ENCODE results near the gene PRDM5.
A peak's percentile ranks its signal among the peaks of the same experiment; 100 is the strongest.

Gene PRDM5

DNA sequence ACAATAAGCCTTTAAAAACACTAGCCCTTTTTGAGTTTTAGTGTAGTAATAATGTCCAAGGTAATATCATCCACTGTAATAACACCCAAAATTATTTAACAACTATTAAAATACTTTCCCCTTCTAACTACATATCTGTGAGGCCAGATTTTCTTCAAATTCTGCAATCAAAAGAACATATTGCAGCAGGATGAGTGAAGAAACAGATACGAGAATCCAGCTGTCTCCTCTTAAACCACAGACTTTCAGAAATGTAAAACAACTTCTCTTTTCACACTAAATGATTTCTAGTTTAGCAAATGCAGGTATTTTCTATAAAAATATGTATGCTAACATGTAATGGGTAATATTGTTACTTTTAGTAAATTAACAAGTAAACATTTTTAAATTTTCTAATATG lies 148.9 kb downstream of the PRDM5 start:
- ChIA-PET POLR2A (no interaction called here), CTCF (no interaction called here)
- no peak for DNase-seq (ENCODE audit: extremely low spot score)
- TF ChIP-seq FOXM1 (IDR thresholded peaks at IDR 0.05; ENCODE audit: borderline replicate concordance) (no peak), L3MBTL2 (conservative IDR thresholded peaks at IDR 0.05) (no peak), ARNT (IDR thresholded peaks at IDR 0.05) (no peak), FOXA1 (IDR thresholded peaks at IDR 0.05) (no peak), ELF4 (IDR thresholded peaks at IDR 0.05) (no peak), BHLHE40 (IDR thresholded peaks at IDR 0.05; ENCODE audit: borderline replicate concordance) (no peak), TARDBP (IDR thresholded peaks at IDR 0.05) (no peak), ZNF384 (IDR thresholded peaks at IDR 0.05) (no peak), SUZ12 (IDR thresholded peaks at IDR 0.05) (no peak)
- TF ChIP-seq, protein P1, sequence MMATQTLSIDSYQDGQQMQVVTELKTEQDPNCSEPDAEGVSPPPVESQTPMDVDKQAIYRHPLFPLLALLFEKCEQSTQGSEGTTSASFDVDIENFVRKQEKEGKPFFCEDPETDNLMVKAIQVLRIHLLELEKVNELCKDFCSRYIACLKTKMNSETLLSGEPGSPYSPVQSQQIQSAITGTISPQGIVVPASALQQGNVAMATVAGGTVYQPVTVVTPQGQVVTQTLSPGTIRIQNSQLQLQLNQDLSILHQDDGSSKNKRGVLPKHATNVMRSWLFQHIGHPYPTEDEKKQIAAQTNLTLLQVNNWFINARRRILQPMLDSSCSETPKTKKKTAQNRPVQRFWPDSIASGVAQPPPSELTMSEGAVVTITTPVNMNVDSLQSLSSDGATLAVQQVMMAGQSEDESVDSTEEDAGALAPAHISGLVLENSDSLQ (IDR thresholded peaks at IDR 0.05), result no peak

DNA sequence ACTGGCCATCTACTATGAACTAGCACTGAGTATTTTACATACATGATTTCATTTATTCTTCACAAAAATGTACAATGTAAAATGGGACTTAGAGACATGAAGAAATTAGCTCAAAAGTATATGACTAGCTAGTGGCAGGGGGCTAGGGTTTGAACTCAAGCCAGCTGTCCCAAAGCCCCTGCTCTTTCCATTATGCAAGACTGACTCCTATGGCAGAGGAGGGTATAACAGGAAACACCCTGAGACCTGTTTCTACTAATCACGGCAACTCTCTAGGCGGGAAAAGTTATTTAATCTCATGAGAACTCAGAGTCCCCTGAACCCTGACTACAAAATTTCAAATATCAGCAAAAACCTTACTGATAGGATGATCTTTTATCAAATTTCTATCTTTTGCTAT lies 150.6 kb downstream of the PRDM5 start:
- ChIA-PET CTCF (no interaction called here), POLR2A (no interaction called here)
- TF ChIP-seq BHLHE40 (IDR thresholded peaks at IDR 0.05; ENCODE audit: borderline replicate concordance), result no peak
- TF ChIP-seq FOXA1 (IDR thresholded peaks at IDR 0.05), result no peak
- no peak for TF ChIP-seq SUZ12 (IDR thresholded peaks at IDR 0.05)
- no peak for TF ChIP-seq LEF1 (IDR thresholded peaks at IDR 0.05; ENCODE audit: borderline replicate concordance)
- TF ChIP-seq, protein P1 (IDR thresholded peaks at IDR 0.05), result no peak
- TF ChIP-seq FOXM1 (IDR thresholded peaks at IDR 0.05; ENCODE audit: borderline replicate concordance), result no peak
- TF ChIP-seq SP1 (IDR thresholded peaks at IDR 0.05), result no peak
- TF ChIP-seq ZNF384 (IDR thresholded peaks at IDR 0.05), result no peak
- TF ChIP-seq FOXK2 (IDR thresholded peaks at IDR 0.05), result no peak
- TF ChIP-seq HDGF (IDR thresholded peaks at IDR 0.05; ENCODE audit: borderline replicate concordance), result no peak
- TF ChIP-seq CTBP1 (IDR thresholded peaks at IDR 0.05; ENCODE audit: borderline replicate concordance), result no peak
- TF ChIP-seq NFRKB (IDR thresholded peaks at IDR 0.05), result no peak
- no peak for TF ChIP-seq ARNT (IDR thresholded peaks at IDR 0.05)
- no peak for TF ChIP-seq L3MBTL2 (conservative IDR thresholded peaks at IDR 0.05)
- TF ChIP-seq TARDBP (IDR thresholded peaks at IDR 0.05), result no peak
- no peak for TF ChIP-seq ELF4 (IDR thresholded peaks at IDR 0.05)
- DNase-seq (ENCODE audit: extremely low spot score), result no peak

DNA sequence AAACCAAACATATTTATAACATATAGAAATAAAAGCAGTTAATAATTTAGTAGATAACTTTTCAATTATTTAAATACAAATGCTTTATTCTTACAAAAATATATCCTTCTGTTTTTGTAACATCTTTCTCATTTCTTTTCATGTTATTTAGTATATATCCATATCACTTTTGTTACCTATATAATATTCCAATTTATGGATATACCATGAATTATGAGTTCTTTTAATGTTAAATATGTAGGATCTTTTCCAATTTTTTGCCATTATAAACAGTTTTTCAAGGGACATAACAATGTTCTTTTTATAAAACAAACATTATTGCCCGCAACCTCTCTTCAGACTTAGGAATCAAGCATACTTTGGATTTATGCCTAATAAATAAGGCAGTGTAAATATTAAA lies 151.6 kb downstream of the PRDM5 start:
- TF ChIP-seq ELF4 (IDR thresholded peaks at IDR 0.05), result no peak
- no peak for TF ChIP-seq BHLHE40 (IDR thresholded peaks at IDR 0.05; ENCODE audit: borderline replicate concordance)
- TF ChIP-seq LEF1 (IDR thresholded peaks at IDR 0.05; ENCODE audit: borderline replicate concordance), result no peak
- no peak for TF ChIP-seq FOXA1 (IDR thresholded peaks at IDR 0.05)
- TF ChIP-seq, protein P1 (IDR thresholded peaks at IDR 0.05), result no peak
- TF ChIP-seq L3MBTL2 (conservative IDR thresholded peaks at IDR 0.05), result no peak
- TF ChIP-seq CTBP1 (IDR thresholded peaks at IDR 0.05; ENCODE audit: borderline replicate concordance), result no peak
- TF ChIP-seq SUZ12 (IDR thresholded peaks at IDR 0.05), result no peak
- no peak for TF ChIP-seq TARDBP (IDR thresholded peaks at IDR 0.05)
- TF ChIP-seq NFRKB (IDR thresholded peaks at IDR 0.05), result no peak
- no peak for TF ChIP-seq HDGF (IDR thresholded peaks at IDR 0.05; ENCODE audit: borderline replicate concordance)
- no peak for TF ChIP-seq FOXM1 (IDR thresholded peaks at IDR 0.05; ENCODE audit: borderline replicate concordance)
- POLR2A ChIA-PET, result no interaction called here
- CTCF ChIA-PET, result no interaction called here
- no peak for DNase-seq (ENCODE audit: extremely low spot score)

DNA sequence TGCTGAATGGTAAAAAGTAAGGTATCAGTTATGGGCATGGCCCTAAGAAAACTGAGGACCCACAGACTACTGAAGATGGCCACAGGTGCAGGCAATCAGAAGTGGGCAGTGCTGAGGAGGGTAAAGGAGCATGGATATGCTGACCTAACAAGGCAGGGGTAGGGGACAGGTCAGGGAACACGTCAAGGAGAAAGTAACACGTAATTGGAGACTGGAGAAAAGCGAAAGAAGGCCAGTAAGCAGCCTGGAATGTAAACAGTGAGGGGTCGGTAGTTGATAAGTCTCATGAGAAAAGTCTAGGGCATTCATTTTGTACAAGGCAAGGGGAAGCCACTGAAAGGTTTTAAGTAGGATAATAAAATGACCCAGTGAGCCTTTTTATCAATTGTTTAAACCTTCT lies 153.3 kb downstream of the PRDM5 start:
- no peak for DNase-seq (ENCODE audit: extremely low spot score)
- TF ChIP-seq FOXK2 (IDR thresholded peaks at IDR 0.05) (no peak), BHLHE40 (IDR thresholded peaks at IDR 0.05; ENCODE audit: borderline replicate concordance) (no peak), NFRKB (IDR thresholded peaks at IDR 0.05) (no peak), LEF1 (IDR thresholded peaks at IDR 0.05; ENCODE audit: borderline replicate concordance) (no peak), FOXM1 (IDR thresholded peaks at IDR 0.05; ENCODE audit: borderline replicate concordance) (no peak), ZNF384 (IDR thresholded peaks at IDR 0.05) (no peak), TARDBP (IDR thresholded peaks at IDR 0.05) (no peak), CTBP1 (IDR thresholded peaks at IDR 0.05; ENCODE audit: borderline replicate concordance) (no peak), ELF4 (IDR thresholded peaks at IDR 0.05) (no peak), FOXA1 (IDR thresholded peaks at IDR 0.05) (no peak), SP1 (IDR thresholded peaks at IDR 0.05) (no peak), L3MBTL2 (conservative IDR thresholded peaks at IDR 0.05) (no peak), ARNT (IDR thresholded peaks at IDR 0.05) (no peak), SUZ12 (IDR thresholded peaks at IDR 0.05) (no peak), HDGF (IDR thresholded peaks at IDR 0.05; ENCODE audit: borderline replicate concordance) (no peak)
- TF ChIP-seq, protein P1 (IDR thresholded peaks at IDR 0.05), result no peak
- ChIA-PET POLR2A (no interaction called here), CTCF (no interaction called here)

DNA sequence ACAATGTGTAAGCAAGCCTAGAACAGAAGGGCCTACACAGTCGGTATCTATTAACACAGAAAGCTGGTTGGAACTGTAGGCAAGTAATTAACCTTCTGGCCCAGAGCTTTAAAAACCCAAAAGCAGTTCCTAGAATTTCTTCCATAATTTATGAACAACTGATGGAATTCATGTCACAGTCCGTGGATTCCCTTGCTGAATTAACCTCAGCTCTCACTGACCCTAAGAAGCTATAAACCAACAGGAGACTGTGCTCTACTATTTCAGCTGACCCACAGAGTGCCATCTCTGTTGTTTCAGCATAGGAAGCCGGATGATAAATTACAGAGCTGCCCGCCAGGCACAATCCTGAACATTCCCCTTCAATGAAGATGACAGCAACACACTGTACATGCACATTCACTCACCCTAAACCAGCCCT lies 157.3 kb downstream of the PRDM5 start:
- TF ChIP-seq CTBP1 (IDR thresholded peaks at IDR 0.05; ENCODE audit: borderline replicate concordance) (0 out of 2 replicates have a peak, but pooled peaks have one; percentile 45), HDGF (IDR thresholded peaks at IDR 0.05; ENCODE audit: borderline replicate concordance) (no peak), TARDBP (IDR thresholded peaks at IDR 0.05) (no peak), SUZ12 (IDR thresholded peaks at IDR 0.05) (no peak)
- TF ChIP-seq, protein P1 (IDR thresholded peaks at IDR 0.05), result peak; percentile 80
- no peak for DNase-seq (ENCODE audit: extremely low spot score)
- ChIA-PET POLR2A (no interaction called here), CTCF (no interaction called here)
